ENCODE results near the gene ZDHHC11B. TPM values are rescaled to one million over a fixed set of nuclear protein-coding genes. Genes with fewer than 3 reads are reported as not detected.
"Not testable (repeated sequence)": the region's sequence is repeated elsewhere in the genome, so short reads cannot be mapped to it uniquely, and the experiment has no call there.

Gene ZDHHC11B
- total RNA-seq, 1 donor from 2014 or later: 14.5 TPM

GRCh38 chr5:753567-754142 lies 30.9 kb downstream of the ZDHHC11B start:
- not testable (repeated sequence) for DNase-seq (ENCODE audit: low spot score)

GRCh38 chr5:752532-753115 lies 31.9 kb downstream of the ZDHHC11B start:
- DNase-seq (ENCODE audit: low spot score): not testable (repeated sequence)

- DNase-seq (ENCODE audit: low spot score): not testable (repeated sequence)
Measured at GRCh38 chr5:751992-752391, 32.5 kb downstream of the ZDHHC11B start.

GRCh38 chr5:751496-751895 lies 33.0 kb downstream of the ZDHHC11B start:
- no peak for DNase-seq (ENCODE audit: low spot score)

GRCh38 chr5:750226-750625 lies 34.3 kb downstream of the ZDHHC11B start:
- DNase-seq (ENCODE audit: low spot score): not testable (repeated sequence)

GRCh38 chr5:749101-749670 lies 35.3 kb downstream of the ZDHHC11B start:
- DNase-seq (ENCODE audit: low spot score): no peak

- not testable (repeated sequence) for DNase-seq (ENCODE audit: low spot score)
Measured at GRCh38 chr5:748011-748980, 36.2 kb downstream of the ZDHHC11B start.

GRCh38 chr5:747303-747844 lies 37.2 kb downstream of the ZDHHC11B start:
- not testable (repeated sequence) for DNase-seq (ENCODE audit: low spot score)

GRCh38 chr5:746258-746761 lies 38.2 kb downstream of the ZDHHC11B start:
- no peak for DNase-seq (ENCODE audit: low spot score)

- not testable (repeated sequence) for DNase-seq (ENCODE audit: low spot score)
Measured at GRCh38 chr5:745272-746142, 39.0 kb downstream of the ZDHHC11B start.

- not testable (repeated sequence) for DNase-seq (ENCODE audit: low spot score)
Measured at GRCh38 chr5:743696-744404, 40.7 kb downstream of the ZDHHC11B start.

GRCh38 chr5:742276-742675 lies 42.3 kb downstream of the ZDHHC11B start:
- DNase-seq (ENCODE audit: low spot score): not testable (repeated sequence)

GRCh38 chr5:734145-734544 lies 50.4 kb downstream of the ZDHHC11B start:
- not testable (repeated sequence) for DNase-seq (ENCODE audit: low spot score)

- DNase-seq (ENCODE audit: low spot score): not testable (repeated sequence)
Measured at GRCh38 chr5:732754-733454, 51.6 kb downstream of the ZDHHC11B start.

GRCh38 chr5:729225-729624 lies 55.3 kb downstream of the ZDHHC11B start:
- DNase-seq (ENCODE audit: low spot score): not testable (repeated sequence)

GRCh38 chr5:727087-727486 lies 57.4 kb downstream of the ZDHHC11B start:
- DNase-seq (ENCODE audit: low spot score): not testable (repeated sequence)

- not testable (repeated sequence) for DNase-seq (ENCODE audit: low spot score)
Measured at GRCh38 chr5:723865-724264, 60.7 kb downstream of the ZDHHC11B start.

GRCh38 chr5:723309-723708 lies 61.2 kb downstream of the ZDHHC11B start:
- not testable (repeated sequence) for DNase-seq (ENCODE audit: low spot score)

GRCh38 chr5:719379-719778 lies 65.2 kb downstream of the ZDHHC11B start:
- not testable (repeated sequence) for DNase-seq (ENCODE audit: low spot score)

Data from mucosa of gallbladder (tissue), 1 donor.